Caco-2 (cell line): Measurements from ENCODE around the gene ALDH1A2. TPM values are rescaled to one million over a fixed set of nuclear protein-coding genes. Genes with fewer than 3 reads are reported as not detected.

Source experiments
- BruUV-seq: library from RNA; stranded (reverse); fragments of 400-500 nt; replicated peaks from 2 replicates; lab custom pipeline; 2021; lab: Mats Ljungman, UMichigan
- CTCF ChIA-PET: fragments of 300-600 bp; sonication (Branson Sonifier 250); formaldehyde crosslinking; loops from one replicate; lab custom pipeline; 2022; ENCODE audit warnings: antibody characterized with exemption; lab: Charles Lee
- POLR2A ChIA-PET: fragments of 300-600 bp; sonication (Branson Sonifier 250); formaldehyde crosslinking; loops from one replicate; lab custom pipeline; 2022; ENCODE audit warnings: antibody characterized with exemption; lab: Charles Lee
- DNase-seq, 2 experiments: peaks; one replicate each; pipeline versions ENCODE4 v3.0.0 to v3.0.0-alpha.2; 2020 to 2022
- H3K27me3 ChIP-seq: replicated peaks from 2 replicates; pipeline ENCODE4 v1.6.0; 2011; ENCODE audit warnings: low read length; ENCODE audit not compliant: control insufficient read depth, insufficient read depth
- H3K36me3 ChIP-seq: 2 replicates; pipeline ENCODE4 v1.5.1; 2011; ENCODE audit warnings: low read length; ENCODE audit not compliant: control insufficient read depth, insufficient read depth
- H3K4me1 ChIP-seq: fragments of 250-450 bp; sonication (Bioruptor Pico); 2 replicates; pipeline ENCODE4 v1.5.1; 2020; ENCODE audit warnings: mild to moderate bottlenecking
- H3K4me3 ChIP-seq: 2 replicates; pipeline ENCODE4 v1.5.1; 2011; ENCODE audit warnings: low read depth, mild to moderate bottlenecking, control low read depth, low read length
- H3K9me3 ChIP-seq: fragments of 250-450 bp; sonication (Bioruptor Pico); 2 replicates; pipeline ENCODE4 v1.5.1; 2020; ENCODE audit warnings: mild to moderate bottlenecking, moderate library complexity
- H3K27ac Mint-ChIP-seq: one replicate; pipeline ENCODE4 v1.8.0; 2022; ENCODE audit warnings: mixed read lengths; ENCODE audit not compliant: unreplicated experiment
- H3K27me3 Mint-ChIP-seq: one replicate; pipeline ENCODE4 v1.8.0; 2022; ENCODE audit warnings: mixed read lengths; ENCODE audit not compliant: insufficient read depth, unreplicated experiment
- H3K36me3 Mint-ChIP-seq: one replicate; pipeline ENCODE4 v1.8.0; 2022; ENCODE audit warnings: mild to moderate bottlenecking, mixed read lengths; ENCODE audit not compliant: insufficient read depth, unreplicated experiment
- H3K4me1 Mint-ChIP-seq: one replicate; pipeline ENCODE4 v1.8.0; 2022; ENCODE audit warnings: low read depth, mixed read lengths; ENCODE audit not compliant: unreplicated experiment
- H3K4me3 Mint-ChIP-seq: one replicate; pipeline ENCODE4 v1.8.0; 2022; ENCODE audit warnings: mild to moderate bottlenecking, moderate library complexity, mixed read lengths; ENCODE audit not compliant: unreplicated experiment
- H3K9me3 Mint-ChIP-seq: one replicate; pipeline ENCODE4 v1.8.0; 2022; ENCODE audit warnings: mixed read lengths; ENCODE audit not compliant: unreplicated experiment
- CTCF ChIP-seq, 2 experiments: fragments of 200-600 bp in 1 of 2; IDR thresholded peaks; 1 replicate in 1 of 2; 2 replicates in 1 of 2; pipeline versions ENCODE4 v1.5.1 to v1.8.0; 2011 to 2022; ENCODE audit warnings: antibody characterized with exemption in 1 of 2, control low read depth in 1 of 2, inconsistent platforms in 1 of 2, low read depth in 1 of 2, low read length in 1 of 2, mild to moderate bottlenecking in 1 of 2, moderate library complexity in 1 of 2; ENCODE audit not compliant: insufficient read depth in 1 of 2, severe bottlenecking in 1 of 2, unreplicated experiment in 1 of 2
- intact Hi-C: fragments of 100-400 bp; cut with micrococcal nuclease; formaldehyde crosslinking; loops from one replicate; pipeline ENCODE4 v1.10.0; 2022; ENCODE audit not compliant: unreplicated experiment
- total RNA-seq: library from RNA; stranded (reverse); gene quantifications from 2 replicates; pipeline ENCODE4 v1.2.3, GENCODE V29; 2022

Gene ALDH1A2
- total RNA-seq, 1 experiment from 2014 or later = 0.61 TPM

DNA sequence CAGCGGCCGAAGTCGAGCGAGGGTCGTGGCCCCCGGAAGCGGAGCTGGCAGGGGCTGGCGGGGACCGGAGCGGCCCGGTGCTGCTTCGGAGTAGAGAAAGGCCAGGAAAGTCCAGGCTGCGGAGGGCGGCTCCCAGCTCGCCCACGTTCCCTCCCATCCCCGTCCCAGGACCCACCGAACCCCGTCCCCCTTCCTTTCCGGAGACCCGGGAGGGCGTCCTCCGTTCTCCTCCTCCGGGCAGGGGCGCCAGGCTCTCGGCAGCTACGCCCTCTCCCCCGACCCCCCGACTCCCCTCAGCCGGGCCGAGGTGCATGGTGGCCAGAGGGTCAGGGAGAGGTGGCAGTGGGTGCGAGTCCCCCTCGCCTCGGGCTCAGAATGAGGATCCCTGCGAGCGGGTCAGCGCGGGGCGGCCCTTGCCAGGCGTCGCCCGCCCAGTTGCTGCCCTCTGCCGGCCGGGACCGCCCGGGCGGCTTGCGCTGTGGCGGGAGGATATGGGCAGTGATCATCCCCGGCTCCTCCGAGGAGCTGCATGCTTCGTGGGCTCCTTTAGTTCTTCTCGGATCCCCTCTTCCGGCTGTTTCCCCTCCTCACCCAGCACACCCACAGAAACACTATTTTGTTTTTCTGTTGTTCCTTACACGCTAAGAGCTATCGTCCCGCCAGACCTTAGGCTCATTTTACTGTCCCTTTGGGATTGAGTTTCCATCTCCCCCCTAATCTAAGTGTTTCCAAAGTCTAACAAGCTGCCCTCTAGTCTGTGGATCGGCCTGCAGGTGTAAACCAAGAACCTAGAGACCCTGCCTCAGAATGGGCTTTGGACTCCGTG, 744 bp upstream of the ALDH1A2 start:
- no TSS peak for BruUV-seq
- intact Hi-C loops = loop anchor here (1.0 to 10.0 kb wide), 5 partner anchors 23 to 401 kb away; no protein-coding TSS in a partner anchor
- Mint-ChIP-seq H3K27me3 (peaks cover 29% of the 10 kb centered on the region), H3K4me1 (no peaks in the 10 kb centered on the region), H3K27ac (no peak overlapping the region), H3K9me3 (no peaks in the 10 kb centered on the region), H3K4me3 (peak overlapping the region; percentile 41), H3K36me3 (no peaks in the 10 kb centered on the region)
- DNase-seq = peak; percentile 43 to 73
- ChIA-PET POLR2A (interaction anchor here (0.6 kb wide), 1 partner anchor 1872 kb away, joined by 3 read pairs; no protein-coding TSS in a partner anchor), CTCF (interaction anchor here (0.5 to 1.7 kb wide), 7 partner anchors 11 to 323 kb away, joined by 3 to 10 read pairs (median 4); no protein-coding TSS in a partner anchor)
- TF ChIP-seq CTCF (IDR thresholded peaks at IDR 0.05; ENCODE audit: insufficient read depth in 1 of 2, low read depth in 1 of 2, low read length in 1 of 2, severe bottlenecking in 1 of 2, unreplicated experiment in 1 of 2) = peak; percentile 70 to 89
- Histone ChIP-seq H3K4me3 (peak overlapping the region; percentile 36), H3K36me3 (no peaks in the 10 kb centered on the region), H3K4me1 (no peaks in the 10 kb centered on the region), H3K9me3 (no peaks in the 10 kb centered on the region), H3K27me3 (no peaks in the 10 kb centered on the region)

DNA sequence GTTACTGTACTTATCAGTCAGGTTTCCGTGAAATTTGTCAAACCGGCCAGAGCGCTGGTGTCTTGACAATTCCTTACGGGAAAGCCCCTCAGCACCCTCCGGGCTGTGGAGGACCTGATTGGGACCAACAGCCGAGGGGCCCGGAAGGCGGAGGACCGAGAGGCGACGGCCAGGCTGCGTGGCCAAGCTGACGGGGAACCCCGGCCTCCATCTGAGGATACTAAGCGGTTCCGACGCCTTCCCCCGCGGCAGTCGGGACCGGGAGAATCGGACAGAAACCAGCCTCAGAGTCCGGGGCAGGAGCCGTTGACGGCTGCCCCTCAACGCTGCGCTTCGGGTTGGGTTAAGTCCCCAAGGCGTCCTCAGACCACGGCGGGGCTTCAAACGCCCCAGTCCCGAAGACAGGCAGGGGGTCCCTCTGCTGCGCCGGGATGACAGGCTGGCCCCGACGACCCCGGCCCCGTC, 499 bp downstream of the ALDH1A2 start:
- no peaks in the 10 kb centered on the region for H3K4me1 Mint-ChIP-seq
- no peak overlapping the region for H3K4me3 Mint-ChIP-seq
- no peak overlapping the region for H3K4me3 ChIP-seq
- peaks cover 29% of the 10 kb centered on the region for H3K27me3 Mint-ChIP-seq
- TF ChIP-seq CTCF (IDR thresholded peaks at IDR 0.05; ENCODE audit: insufficient read depth in 1 of 2, low read depth in 1 of 2, low read length in 1 of 2, severe bottlenecking in 1 of 2, unreplicated experiment in 1 of 2) = no peak
- H3K27ac Mint-ChIP-seq = no peak overlapping the region
- no peaks in the 10 kb centered on the region for H3K27me3 ChIP-seq
- no peak for DNase-seq
- no peaks in the 10 kb centered on the region for H3K4me1 ChIP-seq
- H3K9me3 Mint-ChIP-seq = no peaks in the 10 kb centered on the region
- intact Hi-C loops = loop anchor here (5.0 to 10.0 kb wide), 2 partner anchors 313 to 400 kb away; no protein-coding TSS in a partner anchor
- no peaks in the 10 kb centered on the region for H3K36me3 ChIP-seq
- POLR2A ChIA-PET = no interaction called here
- CTCF ChIA-PET = no interaction called here
- no peaks in the 10 kb centered on the region for H3K9me3 ChIP-seq
- BruUV-seq = no TSS peak
- no peaks in the 10 kb centered on the region for H3K36me3 Mint-ChIP-seq

DNA sequence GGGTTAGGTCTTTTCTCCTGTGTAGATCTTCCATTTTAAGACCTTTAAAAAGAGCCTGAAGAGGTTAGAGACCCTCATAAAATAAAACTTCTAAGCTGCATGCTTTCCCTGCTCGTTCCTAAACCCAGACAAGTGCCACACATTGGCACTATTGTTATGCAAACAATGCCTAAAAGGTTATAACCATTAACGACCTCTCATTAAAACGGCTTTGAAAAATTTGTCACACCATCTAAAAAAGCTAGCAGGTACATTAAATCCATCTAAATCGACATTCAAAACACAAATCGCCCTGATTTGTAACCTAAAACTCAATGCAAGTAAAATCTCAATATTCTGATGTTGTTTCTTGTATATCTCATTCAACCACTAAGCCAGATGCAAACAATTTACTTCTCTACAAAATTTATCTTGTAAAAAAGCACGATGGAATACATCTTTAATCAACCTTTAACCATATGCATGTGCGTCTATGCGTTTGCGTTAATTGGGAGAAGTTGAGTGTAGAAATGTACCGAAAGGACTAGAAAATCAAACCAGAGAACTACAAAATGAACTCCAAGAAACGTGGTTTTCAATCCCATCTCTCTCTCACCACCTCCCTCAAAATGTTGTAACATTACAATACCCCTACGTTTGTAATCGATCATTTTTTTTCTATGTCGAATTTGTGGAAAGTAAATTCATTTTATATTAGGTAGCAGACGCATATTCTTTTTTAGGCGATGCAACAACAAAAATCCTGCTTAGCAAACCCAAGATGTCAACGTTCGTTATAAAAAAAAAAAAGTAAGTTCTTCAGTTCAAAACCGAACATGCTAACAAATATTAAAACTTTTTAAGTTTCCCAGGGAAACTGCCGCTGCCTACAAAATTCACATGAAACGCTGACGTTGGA, 1.2 kb downstream of the ALDH1A2 start:
- H3K4me1 ChIP-seq = no peaks in the 10 kb centered on the region
- Mint-ChIP-seq H3K27ac (no peak overlapping the region), H3K4me1 (no peaks in the 10 kb centered on the region), H3K9me3 (no peaks in the 10 kb centered on the region), H3K36me3 (no peaks in the 10 kb centered on the region), H3K27me3 (peaks cover 29% of the 10 kb centered on the region), H3K4me3 (no peak overlapping the region)
- ChIA-PET CTCF (no interaction called here), POLR2A (no interaction called here)
- BruUV-seq = no TSS peak
- H3K9me3 ChIP-seq = no peaks in the 10 kb centered on the region
- intact Hi-C loops = loop anchor here (10.0 kb wide), 1 partner anchor 400 kb away; no protein-coding TSS in a partner anchor
- H3K27me3 ChIP-seq = no peaks in the 10 kb centered on the region
- no peak for DNase-seq
- H3K4me3 ChIP-seq = no peak overlapping the region
- no peak for TF ChIP-seq CTCF (IDR thresholded peaks at IDR 0.05; ENCODE audit: insufficient read depth in 1 of 2, low read depth in 1 of 2, low read length in 1 of 2, severe bottlenecking in 1 of 2, unreplicated experiment in 1 of 2)
- no peaks in the 10 kb centered on the region for H3K36me3 ChIP-seq
